ENCODE data around the gene PAPPA2. TPM values are rescaled to one million over a fixed set of nuclear protein-coding genes. Genes with fewer than 3 reads are reported as not detected.

PAPPA2 gene
- total RNA-seq, 1 donor, result 7.0 TPM

- no peak for DNase-seq (ENCODE audit: low read depth)
- TF ChIP-seq, protein P1, sequence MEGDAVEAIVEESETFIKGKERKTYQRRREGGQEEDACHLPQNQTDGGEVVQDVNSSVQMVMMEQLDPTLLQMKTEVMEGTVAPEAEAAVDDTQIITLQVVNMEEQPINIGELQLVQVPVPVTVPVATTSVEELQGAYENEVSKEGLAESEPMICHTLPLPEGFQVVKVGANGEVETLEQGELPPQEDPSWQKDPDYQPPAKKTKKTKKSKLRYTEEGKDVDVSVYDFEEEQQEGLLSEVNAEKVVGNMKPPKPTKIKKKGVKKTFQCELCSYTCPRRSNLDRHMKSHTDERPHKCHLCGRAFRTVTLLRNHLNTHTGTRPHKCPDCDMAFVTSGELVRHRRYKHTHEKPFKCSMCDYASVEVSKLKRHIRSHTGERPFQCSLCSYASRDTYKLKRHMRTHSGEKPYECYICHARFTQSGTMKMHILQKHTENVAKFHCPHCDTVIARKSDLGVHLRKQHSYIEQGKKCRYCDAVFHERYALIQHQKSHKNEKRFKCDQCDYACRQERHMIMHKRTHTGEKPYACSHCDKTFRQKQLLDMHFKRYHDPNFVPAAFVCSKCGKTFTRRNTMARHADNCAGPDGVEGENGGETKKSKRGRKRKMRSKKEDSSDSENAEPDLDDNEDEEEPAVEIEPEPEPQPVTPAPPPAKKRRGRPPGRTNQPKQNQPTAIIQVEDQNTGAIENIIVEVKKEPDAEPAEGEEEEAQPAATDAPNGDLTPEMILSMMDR (IDR thresholded peaks at IDR 0.05; ENCODE audit: insufficient read depth, low read length), result no peak
- H3K4me3 ChIP-seq (ENCODE audit: low read depth, low read length), result no peak overlapping the region
These were observed 58.2 kb downstream of the PAPPA2 start for GRCh38 chr1:176521211-176521610.

- no peak for DNase-seq (ENCODE audit: low read depth)
- H3K4me3 ChIP-seq (ENCODE audit: low read depth, low read length), result no peak overlapping the region
- TF ChIP-seq, protein P1 (IDR thresholded peaks at IDR 0.05; ENCODE audit: insufficient read depth, low read length), result no peak
These were observed 59.4 kb downstream of the PAPPA2 start for GRCh38 chr1:176522310-176522845.

GRCh38 chr1:176529395-176530090, 66.6 kb downstream of the PAPPA2 start:
- TF ChIP-seq, protein P1 (IDR thresholded peaks at IDR 0.05; ENCODE audit: insufficient read depth, low read length), result no peak
- DNase-seq (ENCODE audit: low read depth), result no peak
- H3K4me3 ChIP-seq (ENCODE audit: low read depth, low read length), result no peak overlapping the region

- DNase-seq (ENCODE audit: low read depth), result no peak
- no peak overlapping the region for H3K4me3 ChIP-seq (ENCODE audit: low read depth, low read length)
- TF ChIP-seq, protein P1 (IDR thresholded peaks at IDR 0.05; ENCODE audit: insufficient read depth, low read length), result no peak
These were observed 68.1 kb downstream of the PAPPA2 start for GRCh38 chr1:176531036-176531435.

GRCh38 chr1:176531921-176532897, 69.2 kb downstream of the PAPPA2 start:
- no peak for DNase-seq (ENCODE audit: low read depth)
- TF ChIP-seq, protein P1 (IDR thresholded peaks at IDR 0.05; ENCODE audit: insufficient read depth, low read length), result no peak

DNA sequence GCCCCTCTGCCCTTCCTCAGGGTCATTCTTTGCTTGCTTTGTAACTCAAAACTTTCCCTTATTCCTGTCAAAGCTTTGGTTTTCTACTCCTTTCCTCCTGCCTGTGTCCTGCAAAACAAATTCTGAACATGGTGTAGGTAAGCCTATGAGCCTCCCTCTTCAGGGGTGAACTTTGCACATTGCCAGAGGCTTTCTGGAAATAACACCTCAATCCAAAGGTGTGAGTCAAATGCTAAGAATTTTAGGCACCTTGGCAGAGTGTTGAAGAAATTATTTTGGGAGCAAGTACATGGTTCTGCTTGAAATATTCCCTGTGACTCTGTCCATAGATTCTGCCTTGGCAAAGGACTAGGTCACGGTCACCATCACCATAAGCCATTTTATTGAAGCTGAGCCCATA, 70.0 kb downstream of the PAPPA2 start:
- H3K4me3 ChIP-seq (ENCODE audit: low read depth, low read length), result no peak overlapping the region
- DNase-seq (ENCODE audit: low read depth), result no peak
- TF ChIP-seq, protein P1 (IDR thresholded peaks at IDR 0.05; ENCODE audit: insufficient read depth, low read length), result no peak

More at GRCh38 chr1:176531921-176532897, 69.2 kb downstream of the PAPPA2 start:
- H3K4me3 ChIP-seq (ENCODE audit: low read depth, low read length), result no peak overlapping the region

Data from fibroblast of the aortic adventitia (primary cell).